Heart right ventricle (tissue), 16 donors: Measurements from ENCODE around the gene PTPRG. TPM values are rescaled to one million over a fixed set of nuclear protein-coding genes. Genes with fewer than 3 reads are reported as not detected.

ENCODE experiments used
- ATAC-seq, 8 donors: fragments of 200-7000 bp; cut with Tn5 transposase; one replicate each; pipeline ENCODE4 v1.9.1; 2020; ENCODE audit warnings: mild to moderate bottlenecking in 8 of 8, moderate library complexity in 8 of 8, moderate number of reproducible peaks in 1 of 8
- DNase-seq, 2 donors: peaks; one replicate each; pipeline ENCODE4 v3.0.0-alpha.2; 2020
- H3K27ac ChIP-seq, 10 donors: fragments of 200-600 bp; sonication (generic) in 2 of 10; one replicate each; pipeline versions ENCODE4 v1.5.0 to v1.8.0; 2020 to 2022; ENCODE audit warnings: mild to moderate bottlenecking in 3 of 10
- H3K27me3 ChIP-seq, 7 donors: fragments of 200-600 bp; one replicate each; pipeline ENCODE4 v1.8.0; 2021 to 2022; ENCODE audit warnings: mild to moderate bottlenecking in 2 of 7
- H3K36me3 ChIP-seq, 9 donors: fragments of 200-600 bp; sonication (generic) in 1 of 9; one replicate each; pipeline versions ENCODE4 v1.5.0 to v1.8.0; 2020 to 2022; ENCODE audit warnings: mild to moderate bottlenecking in 2 of 9
- H3K4me1 ChIP-seq, 9 donors: fragments of 200-600 bp; sonication (generic) in 1 of 9; one replicate each; pipeline versions ENCODE4 v1.5.0 to v1.8.0; 2020 to 2022; ENCODE audit warnings: mild to moderate bottlenecking in 4 of 9
- H3K4me3 ChIP-seq, 10 donors: fragments of 200-600 bp; sonication (generic) in 2 of 10; one replicate each; pipeline versions ENCODE4 v1.5.0 to v1.8.0; 2020 to 2022; ENCODE audit warnings: mild to moderate bottlenecking in 7 of 10, moderate library complexity in 2 of 10
- H3K9me3 ChIP-seq, 11 donors: fragments of 200-600 bp in 10 of 11; sonication (generic) in 2 of 11; one replicate each; pipeline versions ENCODE4 v1.5.0 to v1.8.0; 2013 to 2022; ENCODE audit warnings: mild to moderate bottlenecking in 2 of 11, control low read depth in 1 of 11, moderate library complexity in 1 of 11
- WGBS, 2 donors: extraction: QIAGEN DNeasy Blood & Tissue Kit; methylation state at CpG; one replicate each; pipeline ENCODE4 v1.1.7; 2013; ENCODE audit warnings: inconsistent platforms in 1 of 2; 5-methylcytosine and 5-hydroxymethylcytosine counted together
- intact Hi-C, 10 donors: fragments of 100-400 bp; cut with DNase I; formaldehyde crosslinking; loops; one replicate each; pipeline versions ENCODE4 v1.11.1 to v1.14.2; 2022
- polyA plus RNA-seq, 2 donors: library from polyadenylated mRNA; stranded (reverse); fragments of 200-250 nt; gene quantifications; one replicate each; pipeline ENCODE4 v1.2.3, GENCODE V29; 2013
- total RNA-seq, 10 donors: library from RNA; stranded (reverse); fragmentation: NEBNext Ultra II Directional in 3 of 10; extraction: Animal tissue kit (Norgen Biotek cat#: 25700) in 3 of 10; gene quantifications; one replicate each; pipeline versions ENCODE4 v1.2.1 to v1.2.4, GENCODE V29; 2021 to 2023
- TF ChIP-seq, protein P1 (sequence below), 9 donors: fragments of 200-600 bp; sonication (generic) in 2 of 9; IDR thresholded peaks; one replicate each; pipeline versions ENCODE4 v1.5.0 to v1.8.0; 2021 to 2022; ENCODE audit warnings: antibody characterized with exemption in 9 of 9, mild to moderate bottlenecking in 5 of 9, moderate library complexity in 1 of 9
- donor health status: Arrhythmogenic right ventricular cardiomyopathy.
- donor health status: ischemic (EF 13 %, LVEDD 7.1; RV severe dilation, severe dysfunction).
- donor health status: healthy with polysubstance abuse.
- donor health status: DM: no; HTN: yes; CAD: no.
- donor health status: DM: no; HTN: no; CAD: no.
- donor health status: ischemic (EF 25% LVEDD 6.9; RV normal size, moderate dysfunction).
- donor health status: ischemic (EF 25% LVEDD 5.7; RV mildly dilated, moderate dysfunction).
- donor health status: healthy.
- donor health status: DM: yes; HTN: yes; CAD: no.
- donor health status: Ischemic cardiomyopathy.
- donor health status: ischemic (EF 35%, LVEDD 5.7; RV mildly dilated, moderate dysfunction).
- donor health status: nonischemic (EF 11% LVEDD 7.7; RV severe dilation, severe dysfunction).
- donor health status: DM: yes; HTN: yes; CAD: no.
- donor health status: PGD.
- donor health status: ischemic (EF 29% LVEDD 5.4; RV normal size, mild dysfunction).
- donor health status: nonischemic (EF 23%, LVEDD 6.1; RV moderate dilation, normal function).

The PTPRG gene
- total and polyA plus RNA-seq, 12 donors: 10.1 to 38.3 (median 32.6) TPM

GRCh38 chr3:62259924-62260323 lies 698.6 kb downstream of the PTPRG start:
- Histone ChIP-seq H3K27ac (no peak overlapping the region), H3K4me1 (peaks cover 0 to 31% (median 10%) of the 10 kb centered on the region in 9 donors), H3K9me3 (no peaks in the 10 kb centered on the region), H3K27me3 (no peaks in the 10 kb centered on the region), H3K4me3 (no peak overlapping the region), H3K36me3 (peaks cover 0 to 61% (median 12%) of the 10 kb centered on the region in 9 donors)
- DNase-seq (no peak), ATAC-seq (peak in 4 of 8 donors; percentile 39 to 48 (median 44))
- WGBS, 2 donors: 35 to 54% methylated on average over 3 of the region's 3 CpGs
- intact Hi-C loops: no loop called here
- TF ChIP-seq, protein P1, sequence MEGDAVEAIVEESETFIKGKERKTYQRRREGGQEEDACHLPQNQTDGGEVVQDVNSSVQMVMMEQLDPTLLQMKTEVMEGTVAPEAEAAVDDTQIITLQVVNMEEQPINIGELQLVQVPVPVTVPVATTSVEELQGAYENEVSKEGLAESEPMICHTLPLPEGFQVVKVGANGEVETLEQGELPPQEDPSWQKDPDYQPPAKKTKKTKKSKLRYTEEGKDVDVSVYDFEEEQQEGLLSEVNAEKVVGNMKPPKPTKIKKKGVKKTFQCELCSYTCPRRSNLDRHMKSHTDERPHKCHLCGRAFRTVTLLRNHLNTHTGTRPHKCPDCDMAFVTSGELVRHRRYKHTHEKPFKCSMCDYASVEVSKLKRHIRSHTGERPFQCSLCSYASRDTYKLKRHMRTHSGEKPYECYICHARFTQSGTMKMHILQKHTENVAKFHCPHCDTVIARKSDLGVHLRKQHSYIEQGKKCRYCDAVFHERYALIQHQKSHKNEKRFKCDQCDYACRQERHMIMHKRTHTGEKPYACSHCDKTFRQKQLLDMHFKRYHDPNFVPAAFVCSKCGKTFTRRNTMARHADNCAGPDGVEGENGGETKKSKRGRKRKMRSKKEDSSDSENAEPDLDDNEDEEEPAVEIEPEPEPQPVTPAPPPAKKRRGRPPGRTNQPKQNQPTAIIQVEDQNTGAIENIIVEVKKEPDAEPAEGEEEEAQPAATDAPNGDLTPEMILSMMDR (IDR thresholded peaks at IDR 0.05): no peak

- TF ChIP-seq, protein P1 (IDR thresholded peaks at IDR 0.05): no peak
- intact Hi-C loops: no loop called here
- DNase-seq (no peak), ATAC-seq (no peak)
- Histone ChIP-seq H3K36me3 (peaks cover 0 to 58% (median 12%) of the 10 kb centered on the region in 9 donors), H3K27me3 (no peaks in the 10 kb centered on the region), H3K4me3 (no peak overlapping the region), H3K4me1 (peaks cover 0 to 31% (median 10%) of the 10 kb centered on the region in 9 donors), H3K9me3 (no peaks in the 10 kb centered on the region), H3K27ac (no peak overlapping the region)
- WGBS, 2 donors: 77 to 81% methylated on average over 1 of the region's 1 CpG
These were observed 699.3 kb downstream of the PTPRG start for GRCh38 chr3:62260655-62261054.

DNA sequence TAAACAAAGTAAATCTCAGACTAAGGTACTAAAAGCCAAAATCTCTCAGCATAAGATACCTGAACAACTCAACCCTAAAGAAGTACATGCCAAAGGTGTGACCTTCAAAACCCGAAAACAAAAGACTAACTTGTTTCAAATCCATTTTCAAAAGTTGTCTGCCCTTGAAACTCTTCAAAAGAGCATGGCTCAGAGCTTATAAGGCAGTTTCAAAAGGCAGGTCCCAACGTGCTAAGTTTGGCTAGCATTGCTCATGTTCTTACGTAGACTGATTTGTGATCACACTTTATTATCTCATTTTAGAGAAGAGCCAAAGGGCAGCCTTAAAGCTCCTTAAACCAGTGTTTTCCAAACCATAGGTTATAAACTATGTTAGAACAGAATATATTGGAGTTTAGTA lies 699.8 kb downstream of the PTPRG start:
- H3K4me1 ChIP-seq: peaks cover 0 to 27% (median 10%) of the 10 kb centered on the region in 9 donors
- no peaks in the 10 kb centered on the region for H3K9me3 ChIP-seq
- TF ChIP-seq, protein P1 (IDR thresholded peaks at IDR 0.05): no peak
- DNase-seq: no peak
- H3K4me3 ChIP-seq: no peak overlapping the region
- H3K36me3 ChIP-seq: peaks cover 0 to 53% (median 12%) of the 10 kb centered on the region in 9 donors
- intact Hi-C loops: no loop called here
- peak in 5 of 8 donors; percentile 49 to 81 (median 67) for ATAC-seq
- H3K27ac ChIP-seq: peak overlapping the region in 1 of 10 donors; percentile 1
- 38 to 59% methylated on average over 3 of the region's 3 CpGs for WGBS, 2 donors
- no peaks in the 10 kb centered on the region for H3K27me3 ChIP-seq

GRCh38 chr3:62261736-62262135 lies 700.4 kb downstream of the PTPRG start:
- no peak overlapping the region for H3K27ac ChIP-seq
- ATAC-seq (no peak), DNase-seq (no peak)
- H3K4me3 ChIP-seq: no peak overlapping the region
- TF ChIP-seq, protein P1 (IDR thresholded peaks at IDR 0.05): no peak
- H3K4me1 ChIP-seq: peaks cover 0 to 21% (median 10%) of the 10 kb centered on the region in 9 donors
- H3K9me3 ChIP-seq: no peaks in the 10 kb centered on the region
- H3K36me3 ChIP-seq: peaks cover 0 to 47% (median 12%) of the 10 kb centered on the region in 9 donors
- no peaks in the 10 kb centered on the region for H3K27me3 ChIP-seq
- intact Hi-C loops: no loop called here
- WGBS, 2 donors: 78 to 82% methylated on average over 3 of the region's 3 CpGs
